Measurements from ENCODE around the gene SP7. TPM values are rescaled to one million over a fixed set of nuclear protein-coding genes. Genes with fewer than 3 reads are reported as not detected.
"Not testable (repeated sequence)": the region's sequence is repeated elsewhere in the genome, so short reads cannot be mapped to it uniquely, and the experiment has no call there.

The SP7 gene
- under 1 TPM; 0.10 to 0.32 (median 0.16) TPM for polyA plus RNA-seq (ENCODE audit: insufficient read length in 3 of 3)

DNA sequence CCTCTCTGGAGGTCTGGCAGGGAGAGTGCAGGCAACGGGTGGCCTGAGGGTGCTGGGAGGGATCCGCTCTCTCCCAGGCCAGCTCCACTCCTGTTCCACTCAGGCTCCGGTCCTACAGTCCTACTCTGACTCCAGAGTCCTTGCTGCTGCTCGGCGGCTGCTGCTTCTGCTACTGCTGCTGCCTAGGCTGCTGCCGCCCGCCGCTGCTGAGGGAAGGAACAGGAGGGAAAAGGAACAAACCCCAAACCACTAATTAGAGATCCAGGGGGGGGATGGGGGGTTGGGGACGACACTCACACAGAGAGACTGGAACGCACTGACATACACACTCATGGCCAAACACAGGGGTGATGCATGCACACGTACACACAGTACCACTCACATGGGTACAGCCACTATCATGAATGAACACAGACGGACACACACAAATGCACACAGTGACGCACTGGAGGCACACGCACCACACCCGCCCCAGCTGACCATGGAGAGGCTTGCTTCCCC, at the start of gene SP7:
Gene SP7, minus strand, starts transcription at position 174 of the 501 bp plus-strand sequence. CDS start 708 bp downstream, outside the sequence.
- DNase-seq (ENCODE audit: low read depth in 3 of 3, low spot score in 2 of 3): no peak

- DNase-seq (ENCODE audit: low read depth in 3 of 3, low spot score in 2 of 3): no peak
Measured at GRCh38 chr12:53383258-53383657, 47.1 kb upstream of the SP7 start.

DNA sequence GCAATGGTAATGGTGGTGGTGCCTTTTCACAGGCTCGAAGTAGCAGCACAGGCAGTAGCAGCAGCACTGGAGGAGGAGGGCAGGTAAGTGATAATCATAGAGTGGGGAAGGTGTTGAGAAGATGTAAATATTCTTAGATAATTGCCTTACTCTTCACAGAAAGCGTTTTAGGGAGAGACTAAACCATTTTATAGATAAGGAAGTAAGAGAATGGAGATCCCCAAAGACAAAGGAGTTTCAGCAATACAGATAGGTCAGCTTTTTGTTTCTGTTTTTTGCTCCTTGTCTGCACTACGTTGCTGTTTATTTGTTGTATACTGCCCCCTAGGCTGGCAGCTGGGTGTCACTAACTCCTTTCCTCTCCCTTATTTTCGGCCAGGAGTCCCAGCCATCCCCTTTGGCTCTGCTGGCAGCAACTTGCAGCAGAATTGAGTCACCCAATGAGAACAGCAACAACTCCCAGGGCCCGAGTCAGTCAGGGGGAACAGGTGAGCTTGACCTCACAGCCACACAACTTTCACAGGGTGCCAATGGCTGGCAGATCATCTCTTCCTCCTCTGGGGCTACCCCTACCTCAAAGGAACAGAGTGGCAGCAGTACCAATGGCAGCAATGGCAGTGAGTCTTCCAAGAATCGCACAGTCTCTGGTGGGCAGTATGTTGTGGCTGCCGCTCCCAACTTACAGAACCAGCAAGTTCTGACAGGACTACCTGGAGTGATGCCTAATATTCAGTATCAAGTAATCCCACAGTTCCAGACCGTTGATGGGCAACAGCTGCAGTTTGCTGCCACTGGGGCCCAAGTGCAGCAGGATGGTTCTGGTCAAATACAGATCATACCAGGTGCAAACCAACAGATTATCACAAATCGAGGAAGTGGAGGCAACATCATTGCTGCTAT, 45.8 kb upstream of the SP7 start:
- DNase-seq (ENCODE audit: low read depth in 3 of 3, low spot score in 2 of 3): no peak

- DNase-seq (ENCODE audit: low read depth in 3 of 3, low spot score in 2 of 3): no peak
Measured at GRCh38 chr12:53380794-53381730, 44.9 kb upstream of the SP7 start.

- peak in 2 of 3 donors; percentile 74 to 81 for DNase-seq (ENCODE audit: low read depth in 3 of 3, low spot score in 2 of 3)
Measured at GRCh38 chr12:53380104-53380793, 44.1 kb upstream of the SP7 start, which contains the start of gene SP1. Gene SP1 (plus strand): TSS chr12:53380176. CDS start chr12:53380292, 116 bp downstream.

- DNase-seq (ENCODE audit: low read depth in 3 of 3, low spot score in 2 of 3): peak; percentile 99 to 100 (median 100)
Measured at GRCh38 chr12:53379389-53380103, 43.4 kb upstream of the SP7 start.

GRCh38 chr12:53378724-53379388, 42.7 kb upstream of the SP7 start:
- no peak for DNase-seq (ENCODE audit: low read depth in 3 of 3, low spot score in 2 of 3)

DNA sequence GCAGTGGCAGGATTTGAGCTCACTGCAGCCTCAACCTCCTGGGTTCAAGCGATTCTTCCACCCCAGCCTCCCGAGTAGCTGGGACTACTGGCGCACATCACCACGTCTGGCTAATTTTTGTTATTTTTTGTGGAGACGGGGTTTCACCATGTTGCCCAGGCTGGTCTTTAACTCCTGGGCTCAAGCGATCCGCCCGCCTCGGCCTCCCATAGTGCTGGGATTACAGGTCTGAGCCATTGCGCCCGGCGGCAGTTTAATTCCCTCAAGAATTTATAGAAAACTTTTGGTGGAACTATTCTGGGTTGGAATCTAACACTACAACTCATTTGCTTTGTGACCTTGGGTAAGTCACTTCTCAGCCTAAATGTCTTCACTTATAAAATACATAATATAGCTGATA, 42.1 kb upstream of the SP7 start:
- no peak for DNase-seq (ENCODE audit: low read depth in 3 of 3, low spot score in 2 of 3)

DNA sequence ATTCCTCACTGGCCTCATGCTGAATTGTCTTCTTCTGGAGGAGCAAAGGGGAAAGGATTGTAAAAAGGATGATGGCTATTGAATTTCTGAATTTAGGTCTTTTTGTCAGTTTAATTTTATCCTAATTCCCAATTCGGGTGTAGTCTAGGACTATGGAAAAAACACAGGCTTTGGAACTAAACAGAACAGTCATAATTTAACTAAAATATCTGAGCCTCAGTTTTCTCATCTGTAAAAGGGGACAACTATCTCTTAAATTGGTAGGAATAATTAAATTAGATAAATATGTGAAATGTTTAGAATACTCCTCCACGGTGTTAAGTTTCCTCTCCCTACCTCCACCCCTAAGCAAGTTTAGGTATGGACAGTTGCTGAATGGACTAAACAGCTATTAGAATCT, 40.6 kb upstream of the SP7 start:
- no peak for DNase-seq (ENCODE audit: low read depth in 3 of 3, low spot score in 2 of 3)

DNA sequence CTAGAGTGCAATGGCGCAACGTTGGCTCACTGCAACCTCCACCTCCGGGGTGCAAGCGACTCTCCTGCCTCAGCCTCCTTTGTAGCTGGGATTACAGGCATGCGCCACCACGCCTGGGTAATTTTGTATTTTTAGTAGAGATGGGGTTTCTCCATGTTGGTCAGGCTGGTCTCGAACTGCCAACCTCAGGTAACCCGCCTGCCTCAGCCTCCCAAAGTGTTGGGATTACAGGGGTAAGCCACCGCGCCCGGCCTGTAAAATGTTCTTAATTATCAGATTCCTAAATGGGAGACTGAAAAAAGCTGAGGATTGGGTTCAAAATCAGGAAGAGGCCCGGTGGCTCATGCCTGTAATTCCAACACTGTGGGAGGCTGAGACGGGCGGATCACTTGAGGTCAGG, 38.1 kb upstream of the SP7 start:
- DNase-seq (ENCODE audit: low read depth in 3 of 3, low spot score in 2 of 3): not testable (repeated sequence)

- not testable (repeated sequence) for DNase-seq (ENCODE audit: low read depth in 3 of 3, low spot score in 2 of 3)
Measured at GRCh38 chr12:53373554-53374133, 37.5 kb upstream of the SP7 start.

DNA sequence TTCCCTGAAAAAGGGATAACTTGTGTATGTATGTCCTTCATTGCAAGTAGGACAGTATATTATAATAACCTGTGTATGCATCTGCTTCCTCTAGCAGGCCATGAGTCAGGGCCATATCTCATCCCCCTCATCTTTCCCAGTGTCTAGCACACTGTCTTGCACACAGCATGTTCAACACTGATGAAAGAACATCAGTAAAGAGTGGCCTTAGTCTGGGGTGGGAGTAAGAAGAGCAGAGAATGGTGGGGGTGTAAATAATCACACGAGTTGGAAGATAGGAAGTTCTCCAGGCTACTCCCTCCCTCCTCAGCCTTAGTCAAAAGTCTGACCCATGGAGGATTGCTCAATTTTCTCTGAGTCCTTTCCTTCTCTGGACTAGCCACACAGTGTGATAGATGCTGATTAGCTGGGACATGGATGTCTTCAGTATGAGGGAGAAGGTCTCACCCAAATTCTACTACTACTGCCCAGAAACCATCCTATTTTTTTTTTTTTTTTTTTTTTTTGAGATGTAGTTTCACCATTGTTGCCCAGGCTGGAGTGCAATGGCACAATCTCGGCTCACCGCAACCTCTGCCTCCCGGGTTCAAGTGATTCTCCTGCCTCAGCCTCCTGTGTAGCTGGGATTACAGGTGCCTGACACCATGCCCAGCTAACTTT, 29.2 kb upstream of the SP7 start:
- no peak for DNase-seq (ENCODE audit: low read depth in 3 of 3, low spot score in 2 of 3)

DNA sequence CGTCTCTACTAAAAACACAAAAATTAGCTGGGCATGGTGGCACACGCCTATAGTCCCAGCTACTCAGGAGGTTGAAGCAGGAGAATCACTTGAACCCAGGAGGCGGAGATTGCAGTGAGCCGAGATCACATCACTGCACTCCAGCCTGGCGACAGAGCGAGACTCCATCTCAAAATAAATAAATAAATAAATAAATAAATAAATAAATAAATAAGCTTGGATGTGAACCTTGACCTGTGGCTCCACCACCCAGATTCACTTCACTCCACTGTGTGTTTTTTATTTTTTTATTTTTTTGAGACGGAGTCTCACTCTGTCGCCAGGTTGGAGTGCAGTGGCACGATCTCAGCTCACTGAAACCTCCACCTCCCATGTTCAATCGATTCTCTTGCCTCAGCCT, 25.5 kb upstream of the SP7 start:
- not testable (repeated sequence) for DNase-seq (ENCODE audit: low read depth in 3 of 3, low spot score in 2 of 3)

DNA sequence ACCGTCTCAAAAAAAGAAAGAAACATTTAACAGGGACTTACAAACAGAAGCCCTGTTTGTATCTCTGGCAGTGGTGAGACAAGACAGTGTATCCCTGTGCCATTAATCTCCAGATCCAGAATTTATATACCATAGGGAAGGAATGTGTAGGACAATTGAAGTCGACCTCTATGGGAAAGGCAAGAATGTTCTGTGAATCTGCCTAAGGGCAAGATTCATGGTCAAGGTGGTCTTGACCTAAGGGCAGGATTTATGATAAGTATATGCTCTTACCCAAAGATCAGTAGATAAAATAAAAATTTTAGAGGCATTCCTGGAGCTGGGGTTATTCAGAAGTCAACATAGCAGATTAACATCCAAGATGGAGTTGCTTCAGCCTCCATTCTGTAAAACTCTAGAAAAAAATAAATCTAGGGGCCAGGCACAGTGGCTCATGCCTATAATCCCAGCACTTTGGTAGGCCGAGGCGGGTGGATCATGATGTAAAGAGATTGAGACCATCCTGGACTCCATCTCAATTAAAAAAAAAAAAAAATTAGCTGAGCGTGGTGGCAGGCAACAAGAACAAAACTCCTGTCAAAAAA, 22.8 kb upstream of the SP7 start:
- DNase-seq (ENCODE audit: low read depth in 3 of 3, low spot score in 2 of 3): no peak

DNA sequence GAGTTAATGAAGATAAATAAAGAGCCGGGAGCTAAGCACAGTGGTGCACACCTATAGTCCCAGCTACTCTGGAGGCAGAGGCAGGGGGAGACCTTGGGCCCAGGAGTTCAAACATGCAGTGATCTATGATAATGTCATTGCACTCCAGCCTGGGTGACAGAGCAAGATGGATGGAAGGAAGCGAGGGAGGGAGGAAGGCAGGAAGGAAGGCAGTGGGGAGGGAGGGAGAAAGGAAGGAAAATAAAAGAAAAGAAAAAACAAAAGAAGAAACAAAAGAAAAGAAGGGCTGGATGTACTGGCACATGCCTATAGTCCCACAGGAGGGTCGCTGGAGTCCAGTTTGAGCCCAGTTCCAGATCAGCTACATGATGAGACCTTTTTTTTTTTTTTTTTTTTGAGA, 19.0 kb upstream of the SP7 start:
- no peak for DNase-seq (ENCODE audit: low read depth in 3 of 3, low spot score in 2 of 3)

DNA sequence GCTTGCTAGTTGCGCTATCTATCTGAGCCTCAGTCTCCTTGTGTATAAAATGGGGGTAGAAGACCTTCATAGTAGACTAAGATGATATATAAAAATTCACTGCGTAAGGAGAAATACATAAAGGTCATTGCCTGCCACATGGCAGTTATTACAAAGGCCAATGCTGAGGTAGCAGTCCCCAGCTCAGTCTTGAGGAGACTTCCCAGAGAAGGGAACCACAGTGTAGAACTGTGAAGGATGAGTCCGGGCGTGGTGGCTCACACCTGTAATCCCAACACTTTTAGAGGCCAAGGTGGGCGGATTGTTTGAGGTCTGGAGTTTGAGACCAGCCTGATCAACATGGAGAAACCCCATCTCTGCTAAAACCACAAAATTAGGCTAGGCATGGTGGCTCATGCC, 17.1 kb upstream of the SP7 start:
- DNase-seq (ENCODE audit: low read depth in 3 of 3, low spot score in 2 of 3): no peak

DNA sequence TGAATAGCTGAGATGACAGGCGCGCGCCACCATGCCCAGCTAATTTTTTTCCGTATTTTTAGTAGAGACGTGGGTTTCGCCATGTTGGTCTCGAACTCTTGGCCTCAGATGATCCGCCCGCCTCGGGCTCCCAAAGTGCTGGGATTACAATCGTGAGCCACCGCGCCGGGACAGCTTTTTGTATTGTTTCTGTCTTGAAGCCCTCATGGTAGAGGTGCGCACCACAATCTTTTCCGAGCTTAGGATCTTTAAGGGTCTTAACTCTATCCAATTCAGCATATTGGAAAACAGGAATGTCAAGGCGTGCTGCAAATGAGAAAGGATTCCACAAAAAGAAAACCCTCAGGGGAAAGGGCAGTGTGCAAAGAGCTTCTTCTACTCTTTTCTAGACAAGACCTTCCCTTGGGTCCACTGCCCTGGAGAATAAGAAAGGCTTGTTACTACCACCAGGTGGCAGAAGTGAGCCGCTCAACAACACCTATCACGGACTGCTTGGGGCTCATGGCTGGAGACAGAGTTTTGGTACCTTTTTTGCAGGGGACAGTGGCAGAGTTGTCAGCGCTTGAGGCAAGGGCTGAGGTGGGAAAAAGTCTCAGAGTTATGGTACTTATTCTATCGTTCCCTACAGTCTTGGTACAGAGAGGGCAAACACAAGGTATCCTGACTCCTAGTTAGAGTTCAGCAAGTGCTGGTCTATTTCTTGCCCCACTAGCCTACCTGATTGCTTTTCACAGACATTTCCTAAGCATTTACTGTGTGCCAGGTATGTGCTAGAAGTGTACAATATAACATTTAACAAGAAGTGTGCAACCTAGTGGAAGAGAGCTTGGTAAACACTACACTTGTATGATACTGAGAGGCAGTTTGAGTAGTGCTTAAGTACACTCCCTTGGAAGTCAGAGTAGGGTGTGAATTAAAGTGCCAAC, 16.4 kb upstream of the SP7 start:
- peak; percentile 78 to 83 (median 82) for DNase-seq (ENCODE audit: low read depth in 3 of 3, low spot score in 2 of 3)

Measured in right renal cortex interstitium (tissue), 3 donors.